Activated CD8-positive, alpha-beta memory T cell treated with anti-CD3 and anti-CD28 coated beads for 1 hour (primary cell): Measurements from ENCODE around the gene POMGNT1.

ENCODE experiments used
- DNase-seq, 2 donors: peaks; one replicate each; pipeline ENCODE4 v3.0.0-alpha.2; 2020; ENCODE audit warnings: low read depth in 1 of 2; ENCODE audit errors: extremely low read depth in 1 of 2

Gene POMGNT1

DNA sequence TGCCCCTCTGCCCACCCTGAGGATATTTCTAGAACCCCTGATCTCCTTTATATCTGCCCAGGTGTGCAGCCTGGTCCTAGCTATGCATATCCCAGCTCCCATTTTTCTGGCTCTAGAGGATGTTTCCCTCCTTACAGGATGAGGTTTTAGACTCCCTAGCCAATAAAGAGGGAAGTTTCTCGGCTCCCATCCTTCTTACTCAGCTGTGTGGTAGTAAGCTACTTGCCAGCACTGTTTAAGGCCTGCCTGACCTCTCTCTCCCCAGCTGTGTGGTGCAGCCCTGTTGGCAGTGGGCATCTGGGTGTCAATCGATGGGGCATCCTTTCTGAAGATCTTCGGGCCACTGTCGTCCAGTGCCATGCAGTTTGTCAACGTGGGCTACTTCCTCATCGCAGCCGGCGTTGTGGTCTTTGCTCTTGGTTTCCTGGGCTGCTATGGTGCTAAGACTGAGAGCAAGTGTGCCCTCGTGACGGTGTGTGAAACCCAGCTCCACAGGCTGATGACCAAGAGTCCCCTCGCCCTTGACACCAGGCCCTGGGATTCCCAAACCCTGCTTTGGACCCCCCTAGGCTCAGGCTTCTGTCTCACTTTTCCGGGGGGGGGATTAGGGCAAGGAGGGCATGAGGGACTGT lies 14.2 kb downstream of the POMGNT1 start:
- DNase-seq: no peak

- DNase-seq: no peak
These were observed 15.0 kb downstream of the POMGNT1 start for GRCh38 chr1:46183079-46183847.

DNA sequence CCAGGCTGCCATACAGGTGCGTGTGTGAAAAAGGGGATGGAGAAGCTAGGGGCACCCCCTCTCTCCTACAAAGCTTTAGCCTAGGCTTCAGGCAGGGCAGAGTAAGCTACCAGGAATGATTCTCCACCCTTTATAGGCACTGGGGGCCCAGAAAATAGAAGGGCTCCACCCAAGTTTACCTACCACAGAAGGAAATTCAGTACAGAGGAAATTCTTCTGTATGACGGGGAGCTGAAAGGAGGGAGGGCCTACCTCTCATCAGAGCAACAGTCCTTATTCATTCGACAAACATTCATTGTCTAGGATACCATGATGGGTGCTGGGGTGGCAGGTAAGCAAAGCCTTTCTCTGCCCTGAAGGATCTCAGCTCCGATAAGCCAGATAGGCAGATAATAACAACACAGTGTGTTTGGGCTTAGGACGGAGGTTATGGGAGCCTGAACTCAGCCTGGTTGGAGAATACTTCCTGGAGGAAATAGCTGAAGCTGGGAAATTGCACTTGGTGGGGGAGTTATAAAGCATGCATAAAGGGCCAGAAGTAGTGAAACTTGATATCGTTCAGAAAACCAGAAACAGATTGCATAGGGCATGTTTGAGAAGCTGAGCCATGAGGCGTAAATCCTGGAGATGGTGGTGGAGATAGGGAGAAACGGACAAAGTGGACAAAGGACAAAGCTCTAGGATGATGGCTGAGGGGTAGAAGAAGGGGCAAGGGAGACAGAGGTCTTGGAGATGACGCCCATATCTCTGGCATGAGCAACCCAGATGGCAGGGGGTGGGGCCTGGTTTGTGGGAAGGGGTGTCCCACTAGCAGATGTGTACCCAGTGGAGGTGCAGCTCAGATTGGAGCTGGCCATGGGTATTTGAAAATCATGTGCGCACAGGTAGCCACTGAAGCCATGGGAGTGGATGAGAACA lies 16.6 kb downstream of the POMGNT1 start:
- no peak for DNase-seq

- DNase-seq: no peak
These were observed 18.1 kb downstream of the POMGNT1 start for GRCh38 chr1:46180082-46180616.

GRCh38 chr1:46179138-46180081 lies 18.8 kb downstream of the POMGNT1 start:
- DNase-seq: peak in 1 of 2 donors; percentile 36

GRCh38 chr1:46176211-46176865 lies 21.9 kb downstream of the POMGNT1 start, which contains the start of gene P3R3URF:
TSS of gene P3R3URF (minus strand) at chr1:46176488. CDS start at chr1:46176471, 17 bp downstream.
- no peak for DNase-seq

DNA sequence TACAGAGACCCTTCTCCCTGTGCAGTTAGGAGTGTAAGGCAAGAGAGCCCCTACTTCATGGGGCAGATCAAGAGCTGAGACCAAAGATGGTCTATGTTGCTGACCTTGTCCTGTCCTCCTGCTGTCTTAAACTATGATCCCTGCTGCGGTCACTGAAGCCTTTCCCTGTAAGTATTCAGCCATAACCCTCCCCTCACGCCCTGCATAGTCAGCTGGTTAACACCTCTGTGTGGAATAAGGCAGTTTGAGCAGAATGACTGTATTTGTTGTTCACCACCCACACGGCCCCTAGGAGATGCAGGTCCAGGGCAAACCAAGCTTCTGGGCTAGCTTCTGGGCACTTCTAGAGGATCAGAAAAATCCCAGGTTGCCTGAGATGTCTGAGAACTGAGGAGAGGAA lies 23.0 kb downstream of the POMGNT1 start:
- DNase-seq: no peak

GRCh38 chr1:46174448-46175231 lies 23.6 kb downstream of the POMGNT1 start, which contains the start of gene TSPAN1:
TSS of gene TSPAN1 (plus strand) at chr1:46175087. CDS start at chr1:46181108, 6,021 bp downstream.
- DNase-seq: no peak

- DNase-seq: no peak
These were observed 24.8 kb downstream of the POMGNT1 start for GRCh38 chr1:46173361-46173856.

- no peak for DNase-seq
These were observed 25.9 kb downstream of the POMGNT1 start for GRCh38 chr1:46172321-46172720.

GRCh38 chr1:46171871-46172270 lies 26.4 kb downstream of the POMGNT1 start:
- DNase-seq: no peak

DNA sequence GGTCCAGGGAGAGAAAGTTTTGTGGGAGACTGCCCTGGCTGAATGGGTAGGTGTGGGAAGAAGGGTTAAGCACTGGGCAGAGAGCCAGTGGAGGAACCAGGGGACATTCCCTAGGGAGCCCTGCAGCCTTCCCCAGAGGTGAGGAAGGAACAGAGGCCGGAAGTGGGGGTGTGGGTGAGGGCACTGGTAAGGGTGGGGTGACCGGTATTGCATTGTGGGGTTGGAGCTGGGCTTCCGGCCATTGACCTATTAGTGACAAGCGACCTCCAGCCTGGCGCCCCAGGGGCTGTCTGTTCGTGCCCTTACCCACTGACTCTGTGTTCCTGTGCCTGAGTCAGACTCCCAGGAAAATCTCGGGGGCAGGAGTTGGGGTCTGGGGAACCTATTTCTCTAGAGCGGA lies 26.9 kb downstream of the POMGNT1 start:
- no peak for DNase-seq

DNA sequence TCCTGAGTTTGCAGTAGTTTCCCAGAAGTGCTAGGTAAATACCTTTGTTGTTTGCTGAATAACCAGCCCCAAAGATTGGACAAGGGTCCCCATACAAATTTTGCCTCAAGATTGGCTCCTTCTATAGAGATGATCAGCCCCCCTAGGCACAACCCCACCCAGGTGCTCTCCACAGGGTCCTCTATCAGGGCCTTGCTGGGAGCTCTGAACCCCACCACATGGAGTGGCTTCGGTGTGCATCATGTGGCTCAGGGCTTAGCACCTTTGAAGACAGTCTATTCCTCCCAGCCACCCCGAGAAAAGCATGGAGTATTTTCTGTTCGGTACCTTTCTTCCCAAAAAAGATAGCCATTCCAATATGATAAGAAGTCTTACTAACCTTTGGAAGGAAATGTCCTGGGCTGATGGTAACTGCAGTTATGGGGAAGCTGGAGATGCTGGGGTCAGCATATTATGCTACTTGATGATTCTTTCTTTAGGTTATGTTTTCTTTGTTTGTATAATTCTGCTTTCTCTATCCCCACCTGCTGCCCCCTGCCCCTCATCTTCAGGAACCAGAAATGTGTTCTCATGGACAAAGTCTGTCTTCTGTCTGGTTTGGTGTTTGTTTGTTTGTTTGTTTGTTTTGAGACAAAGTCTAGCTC lies 28.3 kb downstream of the POMGNT1 start:
- no peak for DNase-seq

DNA sequence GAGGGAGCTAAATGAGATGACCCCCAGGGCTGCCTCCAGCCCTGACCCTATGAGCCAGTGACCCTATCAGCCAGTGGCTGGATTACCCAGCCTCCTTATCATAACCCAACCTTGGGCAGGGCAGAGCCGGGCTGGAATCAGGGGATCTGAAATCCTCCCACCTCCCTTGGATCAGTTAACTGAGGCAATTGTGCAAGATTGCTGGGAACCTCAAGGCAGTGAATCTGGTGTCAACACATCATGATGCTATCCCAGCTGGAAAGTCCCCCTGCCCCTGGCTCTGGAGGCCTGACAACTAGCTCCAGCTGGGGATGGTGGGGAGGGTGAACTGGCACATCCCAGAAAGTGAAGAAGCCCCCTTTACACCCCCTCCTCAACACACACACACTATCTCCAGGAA lies 29.8 kb downstream of the POMGNT1 start:
- no peak for DNase-seq

GRCh38 chr1:46166521-46167462 lies 31.4 kb downstream of the POMGNT1 start:
- peak in 1 of 2 donors; percentile 9 for DNase-seq

DNA sequence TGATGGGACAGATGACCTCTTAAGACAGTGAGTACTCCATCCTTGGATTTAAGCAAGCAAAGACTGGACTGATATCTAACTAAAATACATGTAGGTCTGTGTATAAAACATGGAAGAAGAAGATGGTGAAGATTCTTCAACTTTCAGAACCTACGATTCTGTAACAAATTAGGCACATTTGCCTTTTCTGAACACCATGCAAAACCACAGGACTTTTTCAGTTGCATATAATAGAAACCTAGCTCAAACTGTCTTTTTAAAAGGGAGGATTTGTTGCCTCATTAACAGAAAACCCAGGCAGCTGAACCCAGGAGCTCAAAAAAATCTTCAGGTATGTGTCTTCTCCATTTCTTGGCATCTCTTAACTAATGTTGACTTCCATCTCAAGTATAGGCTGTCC lies 38.0 kb downstream of the POMGNT1 start:
- no peak for DNase-seq

- no peak for DNase-seq
These were observed 38.7 kb downstream of the POMGNT1 start for GRCh38 chr1:46159516-46159915.
